Measurements from ENCODE around the gene SMC2.

Gene SMC2

DNA sequence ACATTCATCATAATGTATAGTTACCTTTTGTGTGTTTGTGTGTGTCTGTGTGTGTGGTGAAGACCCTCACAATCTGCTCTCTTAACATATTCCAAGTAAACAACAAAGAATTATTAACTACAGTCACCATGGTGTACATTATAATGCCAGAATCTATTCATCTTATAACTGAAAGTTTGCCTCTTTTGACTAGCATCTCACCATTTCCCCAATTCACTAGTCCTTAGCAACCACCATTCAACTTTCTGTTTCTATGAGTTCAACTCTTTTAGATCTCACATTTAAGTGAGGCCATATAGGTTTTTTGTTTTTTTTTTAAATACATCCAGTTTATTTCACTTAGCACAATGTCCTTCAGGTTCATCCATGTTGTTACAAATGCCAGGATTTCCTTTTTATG lies 83.6 kb downstream of the SMC2 start:
- no peak overlapping the region for H3K4me3 ChIP-seq (ENCODE audit: low read depth, low read length)
- TF ChIP-seq, protein P1, sequence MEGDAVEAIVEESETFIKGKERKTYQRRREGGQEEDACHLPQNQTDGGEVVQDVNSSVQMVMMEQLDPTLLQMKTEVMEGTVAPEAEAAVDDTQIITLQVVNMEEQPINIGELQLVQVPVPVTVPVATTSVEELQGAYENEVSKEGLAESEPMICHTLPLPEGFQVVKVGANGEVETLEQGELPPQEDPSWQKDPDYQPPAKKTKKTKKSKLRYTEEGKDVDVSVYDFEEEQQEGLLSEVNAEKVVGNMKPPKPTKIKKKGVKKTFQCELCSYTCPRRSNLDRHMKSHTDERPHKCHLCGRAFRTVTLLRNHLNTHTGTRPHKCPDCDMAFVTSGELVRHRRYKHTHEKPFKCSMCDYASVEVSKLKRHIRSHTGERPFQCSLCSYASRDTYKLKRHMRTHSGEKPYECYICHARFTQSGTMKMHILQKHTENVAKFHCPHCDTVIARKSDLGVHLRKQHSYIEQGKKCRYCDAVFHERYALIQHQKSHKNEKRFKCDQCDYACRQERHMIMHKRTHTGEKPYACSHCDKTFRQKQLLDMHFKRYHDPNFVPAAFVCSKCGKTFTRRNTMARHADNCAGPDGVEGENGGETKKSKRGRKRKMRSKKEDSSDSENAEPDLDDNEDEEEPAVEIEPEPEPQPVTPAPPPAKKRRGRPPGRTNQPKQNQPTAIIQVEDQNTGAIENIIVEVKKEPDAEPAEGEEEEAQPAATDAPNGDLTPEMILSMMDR (IDR thresholded peaks at IDR 0.05; ENCODE audit: borderline replicate concordance, insufficient read depth, low read depth, low read length), result no peak
